HepG2 (cell line): Measurements from ENCODE around the gene EED. TPM values are rescaled to one million over a fixed set of nuclear protein-coding genes. Genes with fewer than 3 reads are reported as not detected.

Experiments
- CCDC6 ChIP-seq: sonication (generic); formaldehyde crosslinking; IDR thresholded peaks from 2 replicates; pipeline ENCODE4 v1.8.1; 2022; ENCODE audit warnings: mild to moderate bottlenecking, missing genetic modification reagents, moderate library complexity
- EP300 ChIP-seq, 3 experiments: sonication (generic) in 1 of 3; formaldehyde crosslinking in 1 of 3; IDR thresholded peaks; 2 replicates each; pipeline versions ENCODE4 v1.5.1 to v1.6.1; 2011 to 2020; ENCODE audit warnings: low read depth in 2 of 3, low read length in 2 of 3, borderline replicate concordance in 1 of 3, improper control_type of control experiment in 1 of 3, mild to moderate bottlenecking in 1 of 3, missing genetic modification reagents in 1 of 3, moderate library complexity in 1 of 3
- ETV5 ChIP-seq: IDR thresholded peaks from 2 replicates; pipeline ENCODE4 v1.6.1; 2018; ENCODE audit warnings: missing biosample characterization, missing genetic modification reagents, inconsistent platforms, borderline replicate concordance
- GABPB1 ChIP-seq: IDR thresholded peaks from 2 replicates; pipeline ENCODE4 v1.6.1; 2016; ENCODE audit warnings: mild to moderate bottlenecking, missing genetic modification reagents, moderate library complexity, missing compliant biosample characterization
- HOMEZ ChIP-seq: IDR thresholded peaks from 2 replicates; pipeline ENCODE4 v1.6.1; 2016; ENCODE audit warnings: low read depth
- KLF15 ChIP-seq: sonication (generic); formaldehyde crosslinking; IDR thresholded peaks from 2 replicates; pipeline ENCODE4 v1.8.1; 2023; ENCODE audit warnings: borderline replicate concordance, mild to moderate bottlenecking, inconsistent platforms, missing genetic modification reagents, mixed read lengths
- MTERF4 ChIP-seq: sonication (generic); formaldehyde crosslinking; IDR thresholded peaks from 2 replicates; pipeline ENCODE4 v1.8.0; 2023; ENCODE audit warnings: mild to moderate bottlenecking, missing genetic modification reagents
- NPAS2 ChIP-seq: sonication (generic); formaldehyde crosslinking; IDR thresholded peaks from 2 replicates; pipeline ENCODE4 v1.8.0; 2022; ENCODE audit warnings: mild to moderate bottlenecking, missing genetic modification reagents, borderline replicate concordance
- PHF21A ChIP-seq: sonication (generic); formaldehyde crosslinking; IDR thresholded peaks from 2 replicates; pipeline ENCODE4 v1.5.0; 2020; ENCODE audit warnings: mild to moderate bottlenecking, missing genetic modification reagents
- RFX1 ChIP-seq: fragments of 450-650 bp; IDR thresholded peaks from 2 replicates; pipeline ENCODE4 v1.6.1; 2017
- TFDP2 ChIP-seq: sonication (generic); formaldehyde crosslinking; IDR thresholded peaks from 2 replicates; pipeline ENCODE4 v1.4.0; 2020; ENCODE audit warnings: missing genetic modification reagents
- WIZ ChIP-seq: sonication (generic); formaldehyde crosslinking; IDR thresholded peaks from 2 replicates; pipeline ENCODE4 v1.5.1; 2020; ENCODE audit warnings: mild to moderate bottlenecking, missing genetic modification reagents
- ZBTB1 ChIP-seq: sonication (generic); formaldehyde crosslinking; IDR thresholded peaks from 2 replicates; pipeline ENCODE4 v1.4.0; 2020; ENCODE audit warnings: missing genetic modification reagents, borderline replicate concordance
- ZBTB7A ChIP-seq: sonication (generic); formaldehyde crosslinking; IDR thresholded peaks from 2 replicates; pipeline ENCODE4 v1.8.0; 2022; ENCODE audit warnings: mild to moderate bottlenecking, missing genetic modification reagents
- ZFP36L2 ChIP-seq: sonication (generic); formaldehyde crosslinking; IDR thresholded peaks from 2 replicates; pipeline ENCODE4 v1.4.0; 2020; ENCODE audit warnings: missing genetic modification reagents
- ZFP90 ChIP-seq: sonication (generic); formaldehyde crosslinking; IDR thresholded peaks from 2 replicates; pipeline ENCODE4 v1.8.0; 2022; ENCODE audit warnings: missing genetic modification reagents, mild to moderate bottlenecking, inconsistent platforms, borderline replicate concordance
- ZNF496 ChIP-seq: sonication (generic); formaldehyde crosslinking; IDR thresholded peaks from 2 replicates; pipeline ENCODE4 v1.8.1; 2023; ENCODE audit warnings: mild to moderate bottlenecking, moderate library complexity, missing genetic modification reagents; ENCODE audit not compliant: insufficient replicate concordance
- ZNF646 ChIP-seq: sonication (generic); formaldehyde crosslinking; IDR thresholded peaks from 2 replicates; pipeline ENCODE4 v1.9.0; 2021; ENCODE audit warnings: mild to moderate bottlenecking, missing genetic modification reagents
- polyA plus RNA-seq, 8 experiments: library from polyadenylated mRNA; depleted of rRNA in 3 of 8; stranded (reverse) in 7 of 8; unstranded in 1 of 8; fragments of >200 nt; fragmentation: Illumina TruSeq in 4 of 8; extraction: Trizol in 4 of 8; gene quantifications; 2 replicates each; pipeline versions ENCODE4 v1.2.1 to v1.2.3, GENCODE V29; 2011 to 2016; ENCODE audit warnings: low read depth in 4 of 8, missing spikeins in 1 of 8, mixed read lengths in 1 of 8; ENCODE audit not compliant: insufficient read depth in 1 of 8
- total RNA-seq, 5 experiments: library from RNA; depleted of rRNA; stranded (reverse); fragments of >200 nt; fragmentation: Illumina TruSeq; extraction: Trizol; gene quantifications; 2 replicates each; pipeline ENCODE4 v1.2.3, GENCODE V29; 2016; ENCODE audit warnings: low read depth in 1 of 5

EED gene
- total and polyA plus RNA-seq, 2 of the 13 experiments (the other 11 are each of a cell fraction or from before 2014, with no cell fraction given) = 11.0 to 28.4 TPM

GRCh38 chr11:86205421-86206336 is 38.9 kb upstream of the EED start (continued):
- no peak for TF ChIP-seq ZNF646 (CRISPR knock-in tag)
- TF ChIP-seq HOMEZ (CRISPR knock-in tag) = peak; percentile 19; the same call in 1 of the 2 replicates
- peak in 1 of 2 experiments; percentile 1; a peak in 1 of 4 replicates for TF ChIP-seq EP300 (IDR thresholded peaks at IDR 0.05; ENCODE audit: low read depth in 2 of 2, low read length in 2 of 2)
- no peak for TF ChIP-seq EP300 (CRISPR knock-in tag; IDR thresholded peaks at IDR 0.05; ENCODE audit: borderline replicate concordance)
- no peak for TF ChIP-seq WIZ (CRISPR knock-in tag)
- TF ChIP-seq ETV5 (CRISPR knock-in tag) = no peak
- TF ChIP-seq MTERF4 (CRISPR knock-in tag) = no peak
- TF ChIP-seq NPAS2 (CRISPR knock-in tag) = no peak
- no peak for TF ChIP-seq ZNF496
- no peak for TF ChIP-seq GABPB1 (CRISPR knock-in tag)
- TF ChIP-seq KLF15 = no peak
- no peak for TF ChIP-seq RFX1
- peak; percentile 23; the same call in 1 of the 2 replicates for TF ChIP-seq PHF21A (CRISPR knock-in tag)
- TF ChIP-seq TFDP2 (CRISPR knock-in tag) = no peak
- no peak for TF ChIP-seq ZFP36L2 (CRISPR knock-in tag)
- no peak for TF ChIP-seq ZBTB1
- no peak for TF ChIP-seq ZBTB7A (CRISPR knock-in tag)
- peak; percentile 94; the same call in 1 of the 2 replicates for TF ChIP-seq ZFP90 (CRISPR knock-in tag)
- no peak for TF ChIP-seq CCDC6 (CRISPR knock-in tag)
